HG03196 (cell line): Measurements from ENCODE around the gene DOK6.
"Not testable (repeated sequence)": the region's sequence is repeated elsewhere in the genome, so short reads cannot be mapped to it uniquely, and the experiment has no call there.

Source experiments
- ATAC-seq: cut with Tn5 transposase; IDR thresholded peaks from one replicate; pipeline ENCODE4 v1.9.1; 2021; ENCODE audit not compliant: unreplicated experiment

The DOK6 gene

DNA sequence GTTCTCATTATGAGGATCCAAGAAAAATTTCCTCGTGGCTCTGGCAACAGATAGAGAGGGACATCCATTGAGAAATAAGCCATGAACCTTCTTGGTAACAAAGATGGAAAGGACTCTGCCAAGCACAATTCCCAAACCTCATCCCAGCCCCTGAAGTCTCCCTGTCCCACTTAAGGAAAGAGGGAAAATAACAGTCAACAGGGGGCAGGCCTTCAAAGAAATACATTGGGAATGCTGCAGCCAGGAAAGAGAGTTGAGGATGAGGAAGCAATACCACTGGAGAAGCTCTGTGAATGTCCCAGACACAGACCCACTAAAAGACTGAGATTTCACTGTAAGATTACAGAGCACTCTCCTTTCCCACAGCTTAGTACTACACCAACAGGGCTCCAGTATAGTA, 453.8 kb downstream of the DOK6 start:
- ATAC-seq, result no peak

DNA sequence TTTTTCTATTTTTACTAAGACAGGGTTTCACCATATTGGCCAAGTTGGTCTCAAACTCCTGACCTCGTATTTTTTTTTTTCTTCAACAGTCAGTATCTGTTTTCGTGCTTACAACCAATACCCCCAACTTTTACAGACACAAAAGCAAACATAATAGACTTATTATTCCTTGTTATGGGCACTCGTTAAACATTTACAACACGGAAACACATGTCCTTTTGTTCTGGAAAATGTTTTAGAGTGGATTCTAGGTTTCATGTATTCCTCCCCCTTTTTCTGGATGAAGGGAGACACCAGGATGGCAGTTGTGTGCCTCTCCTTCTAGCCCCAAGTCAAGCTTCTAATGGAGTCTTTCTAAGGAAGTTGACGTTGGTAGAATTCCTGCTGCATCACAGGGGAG, 458.2 kb downstream of the DOK6 start:
- no peak for ATAC-seq

DNA sequence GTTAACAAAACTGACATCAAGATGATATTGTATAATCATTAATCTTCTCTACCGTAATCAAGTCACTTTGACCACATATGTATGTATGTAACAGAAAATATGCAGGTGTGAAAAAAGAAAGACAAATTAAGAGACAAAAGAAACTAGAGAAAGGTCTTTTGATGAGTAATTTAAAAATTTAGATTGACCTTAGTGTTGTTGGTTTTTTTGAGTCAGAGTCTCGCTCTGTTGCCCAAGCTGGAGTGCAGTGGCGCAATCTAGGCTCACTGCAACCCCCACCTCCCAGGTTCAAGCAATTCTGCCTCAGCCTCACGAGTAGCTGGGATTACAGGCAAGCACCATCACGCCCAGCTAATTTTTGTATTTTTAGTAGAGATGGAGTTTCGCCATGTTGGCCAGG, 464.1 kb downstream of the DOK6 start:
- ATAC-seq, result peak; percentile 84

DNA sequence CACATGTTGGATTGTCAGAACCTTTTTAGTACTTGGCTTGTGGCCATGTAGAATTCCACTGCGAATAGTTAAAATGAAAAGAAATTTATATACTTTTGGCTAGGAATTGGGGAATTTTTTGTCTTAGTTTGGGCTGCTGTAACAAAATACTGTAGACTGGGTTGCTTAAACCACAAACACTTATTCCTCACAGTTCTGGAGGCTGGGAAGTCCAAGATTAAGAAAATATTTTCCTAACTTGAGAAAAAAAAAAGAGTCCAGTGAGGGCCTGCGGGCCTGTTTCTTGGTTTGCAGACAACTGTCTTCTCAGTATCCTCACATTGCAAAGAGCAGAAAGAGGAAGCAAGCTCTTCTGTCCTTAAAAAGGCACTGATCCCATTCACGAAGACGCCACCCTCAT, 465.1 kb downstream of the DOK6 start:
- no peak for ATAC-seq

DNA sequence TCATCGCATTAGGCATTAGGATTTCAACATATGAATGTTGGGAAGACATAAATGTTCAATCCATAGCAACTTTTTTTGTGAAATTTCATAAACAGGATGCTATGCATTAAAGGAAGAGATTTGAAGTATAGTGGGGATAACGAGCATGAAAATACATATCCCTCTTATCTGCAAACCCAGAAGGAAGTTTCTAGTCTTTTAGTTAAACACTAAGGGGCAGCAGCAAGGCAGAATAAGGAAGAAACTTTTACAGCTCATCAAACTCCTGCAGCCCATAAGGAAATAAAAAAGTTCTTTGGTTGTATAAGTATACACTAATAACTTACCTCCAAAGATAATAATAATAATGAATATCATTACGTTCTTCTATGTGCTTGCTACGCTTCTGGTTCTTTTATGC, 465.5 kb downstream of the DOK6 start:
- no peak for ATAC-seq

DNA sequence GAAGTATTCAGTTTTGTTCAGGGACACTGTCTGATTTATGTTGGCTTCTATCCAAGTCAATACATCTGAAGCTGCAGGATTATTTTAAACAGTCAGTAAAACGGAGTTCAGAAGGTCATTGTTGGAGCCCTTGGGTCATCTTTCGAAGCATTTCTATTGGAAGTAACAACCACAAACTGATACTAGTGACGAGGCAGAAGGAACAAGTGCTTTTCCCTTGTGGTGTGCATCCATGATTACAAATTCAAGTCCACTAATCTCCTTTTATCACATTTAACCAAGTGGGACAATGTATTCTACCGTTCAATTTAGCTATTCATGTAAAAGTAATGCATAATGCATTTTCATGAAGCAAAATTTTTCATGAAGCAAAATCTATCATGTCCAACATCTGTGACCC, 470.0 kb downstream of the DOK6 start:
- ATAC-seq, result no peak

DNA sequence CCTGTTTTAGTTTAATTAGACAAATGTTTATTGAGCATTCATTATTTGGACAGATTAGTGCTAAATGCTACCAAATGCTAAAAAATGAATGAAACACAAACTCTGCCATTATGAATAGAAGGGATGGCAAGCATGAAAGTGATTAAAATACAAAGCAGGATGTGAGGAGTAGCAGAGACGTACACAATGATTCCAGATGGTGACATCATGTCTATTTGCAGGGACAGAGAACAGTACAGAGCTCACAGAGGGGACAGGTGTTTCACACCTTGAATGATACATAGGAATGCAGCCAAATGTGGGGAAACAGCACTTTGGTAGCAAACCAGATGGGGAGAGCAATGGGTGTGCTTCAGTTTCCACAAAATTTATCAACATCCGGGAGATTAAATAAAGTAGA, 470.7 kb downstream of the DOK6 start:
- no peak for ATAC-seq

DNA sequence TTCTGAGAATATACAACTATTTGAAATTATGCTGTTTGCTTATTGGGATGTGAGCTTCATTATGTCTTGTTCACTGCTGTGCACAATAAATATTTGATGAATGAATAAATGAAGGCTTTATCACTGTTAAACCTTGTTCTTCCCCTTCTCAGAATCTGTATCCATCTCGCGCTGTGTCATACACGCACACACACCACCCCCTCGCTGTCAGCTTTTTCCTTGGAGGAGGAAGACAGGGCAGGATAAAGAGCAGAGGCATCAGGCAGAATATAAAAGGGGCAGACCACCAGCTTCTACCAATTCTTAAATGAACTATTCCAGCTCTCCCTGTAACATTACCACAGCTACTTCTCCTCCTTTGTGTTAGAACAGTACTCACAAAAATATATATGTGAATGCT, 472.0 kb downstream of the DOK6 start:
- no peak for ATAC-seq

DNA sequence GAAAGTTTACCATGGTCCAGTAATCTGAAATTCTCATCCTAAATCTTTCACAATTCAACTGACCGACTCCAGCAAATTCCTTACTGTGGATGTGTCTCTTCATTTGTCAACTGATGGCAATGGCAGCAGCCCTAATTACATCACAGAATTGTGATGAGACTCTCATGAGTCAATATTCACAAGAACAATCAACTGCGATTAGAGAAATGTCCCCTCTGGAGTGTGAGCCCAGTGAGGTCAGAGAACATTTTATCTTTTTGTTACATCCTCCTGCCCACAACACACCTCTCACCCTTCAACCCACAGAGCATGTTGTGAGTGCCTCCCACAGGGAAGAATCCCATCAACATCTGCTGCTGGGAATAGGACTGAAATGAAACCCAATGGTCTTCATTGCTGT, 473.4 kb downstream of the DOK6 start:
- ATAC-seq, result no peak

DNA sequence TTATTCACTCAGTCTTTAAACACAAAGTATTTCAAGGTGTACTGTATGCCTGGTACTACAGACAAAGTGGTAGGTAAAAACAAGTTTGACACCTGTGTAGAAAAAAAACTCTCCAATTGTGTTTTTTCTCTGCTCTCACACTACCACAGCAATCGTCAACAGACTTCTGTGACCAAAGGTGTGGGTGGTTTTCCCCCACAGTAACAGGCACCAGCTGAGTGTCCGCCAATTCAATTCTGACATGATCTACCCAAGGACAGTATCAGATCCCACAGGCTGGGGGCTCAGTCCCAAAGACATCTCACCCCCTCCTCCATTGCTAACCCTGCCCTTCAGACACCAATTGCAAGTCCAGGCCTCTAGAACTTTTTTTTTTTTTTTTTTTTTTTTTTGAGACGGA, 475.8 kb downstream of the DOK6 start:
- no peak for ATAC-seq

DNA sequence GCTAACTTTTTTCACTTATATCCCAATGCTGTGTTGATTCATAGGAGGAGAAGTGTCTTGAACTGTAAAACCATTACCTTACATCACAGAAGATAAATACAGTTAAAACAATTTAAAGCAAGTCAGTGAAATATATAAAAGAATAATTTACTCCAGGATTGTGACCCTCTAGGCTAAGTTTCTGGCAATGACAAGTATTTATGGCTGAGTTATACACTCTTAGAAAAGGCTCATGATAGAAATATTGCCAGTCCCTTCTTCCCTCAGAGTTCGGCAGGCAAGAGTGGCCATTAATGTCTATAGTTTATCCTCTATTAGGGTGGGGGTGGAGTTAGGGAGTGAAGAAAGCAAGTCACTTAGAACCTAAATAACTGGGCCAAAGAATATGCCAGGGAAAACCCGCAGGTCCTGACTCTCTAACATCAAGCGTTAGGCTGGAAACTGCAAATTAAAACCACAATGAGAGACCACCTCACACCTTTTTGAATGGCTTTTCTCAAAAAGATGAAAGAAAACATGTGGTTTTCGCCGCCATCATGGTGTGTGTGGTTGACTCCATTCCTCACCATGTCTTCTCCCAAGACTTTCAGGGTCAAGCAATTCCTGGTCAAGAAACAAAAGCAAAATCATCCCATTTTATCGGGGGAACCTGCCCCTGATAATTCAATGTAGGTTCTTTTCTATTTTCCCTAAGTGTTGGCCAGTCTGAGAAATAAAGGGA, 477.7 kb downstream of the DOK6 start:
- no peak for ATAC-seq

DNA sequence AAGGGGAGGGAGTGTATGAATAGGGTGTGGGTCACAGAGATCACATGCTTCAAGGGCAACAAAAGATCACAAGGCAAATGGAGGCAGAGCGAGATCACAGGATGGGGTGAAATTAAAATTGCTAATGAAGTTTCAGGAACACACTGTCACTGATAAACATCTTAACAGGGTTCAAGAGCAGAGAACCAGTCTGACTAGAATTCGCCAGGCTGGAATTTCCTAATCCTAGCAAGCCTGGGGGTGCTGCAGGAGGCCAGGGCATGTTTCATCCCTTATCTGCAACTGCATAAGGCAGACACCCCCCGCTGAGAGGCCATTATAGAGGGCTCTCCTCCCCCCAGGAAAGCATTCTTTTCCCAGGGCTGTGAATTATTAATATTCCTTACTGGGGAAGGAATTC, 478.4 kb downstream of the DOK6 start:
- not testable (repeated sequence) for ATAC-seq

DNA sequence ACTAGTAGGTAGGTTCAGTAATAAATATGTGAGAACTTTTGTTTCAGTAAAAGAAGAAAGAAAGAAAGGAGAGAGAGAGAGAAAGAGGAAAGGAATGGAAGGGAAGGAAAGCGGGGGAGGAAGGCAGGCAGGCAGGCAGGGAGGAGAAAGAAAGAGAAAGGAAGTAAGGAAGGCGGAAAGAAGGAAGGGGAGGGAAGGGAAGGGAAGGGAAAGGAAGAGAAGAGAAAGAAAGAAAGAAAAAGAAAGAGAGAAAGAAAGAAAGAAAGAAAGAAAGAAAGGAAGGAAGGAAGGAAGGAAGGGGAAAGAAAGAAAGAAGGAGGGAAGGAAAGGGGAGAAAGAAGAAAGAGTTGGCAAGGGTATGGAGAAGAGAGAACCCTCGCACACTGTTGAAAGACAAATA, 479.4 kb downstream of the DOK6 start:
- ATAC-seq, result no peak

DNA sequence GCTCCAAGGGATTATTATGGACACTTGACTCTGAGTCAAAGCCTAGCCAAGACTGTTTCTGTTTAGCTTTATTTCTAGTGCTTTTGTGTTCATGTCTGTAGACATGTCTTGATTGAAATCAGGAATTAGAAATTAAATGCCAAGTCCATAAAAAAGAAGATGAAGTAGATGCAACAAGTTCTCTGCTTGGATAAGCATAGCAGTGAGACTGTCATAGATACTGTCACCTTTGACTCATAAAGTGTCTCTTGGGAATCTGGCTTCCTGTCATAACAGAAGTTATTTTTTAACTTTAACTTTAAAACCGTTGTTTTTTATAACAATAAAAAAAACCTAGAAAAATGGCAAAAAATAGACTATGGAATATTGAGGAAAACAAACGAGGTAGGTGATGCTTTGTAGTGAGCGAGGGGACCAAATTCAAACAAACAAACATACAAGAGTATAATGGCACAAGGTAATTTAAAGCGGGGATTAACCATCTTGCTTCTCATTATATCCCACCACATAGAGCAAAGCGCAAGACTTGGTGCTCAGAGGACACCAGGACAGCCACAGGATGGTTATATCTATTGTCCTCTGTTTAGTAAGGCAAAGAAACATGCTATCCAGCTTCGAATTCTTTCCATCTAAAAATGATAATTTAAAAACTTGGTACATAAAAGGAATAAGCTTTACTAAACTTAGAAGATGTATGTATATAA, 482.4 kb downstream of the DOK6 start:
- peak; percentile 41 for ATAC-seq

DNA sequence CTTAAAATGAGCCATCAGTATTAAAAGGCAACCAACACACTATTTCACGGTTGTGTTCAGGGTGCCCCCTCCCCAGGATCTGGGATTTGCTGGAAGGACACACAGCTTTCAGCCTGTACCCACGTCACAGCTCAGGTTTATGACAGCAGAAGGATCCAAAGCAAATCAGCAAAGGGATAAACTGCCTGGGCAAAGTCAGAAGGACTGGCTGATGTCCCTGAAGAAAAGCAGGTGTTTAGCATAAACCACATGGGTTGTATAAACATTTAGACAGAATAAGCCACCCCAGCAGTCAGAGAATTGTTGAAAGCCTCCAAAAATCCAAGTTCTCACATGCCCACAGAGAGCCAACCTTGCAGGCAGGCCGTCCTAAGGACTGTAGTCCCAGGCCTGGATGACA, 483.1 kb downstream of the DOK6 start:
- no peak for ATAC-seq

DNA sequence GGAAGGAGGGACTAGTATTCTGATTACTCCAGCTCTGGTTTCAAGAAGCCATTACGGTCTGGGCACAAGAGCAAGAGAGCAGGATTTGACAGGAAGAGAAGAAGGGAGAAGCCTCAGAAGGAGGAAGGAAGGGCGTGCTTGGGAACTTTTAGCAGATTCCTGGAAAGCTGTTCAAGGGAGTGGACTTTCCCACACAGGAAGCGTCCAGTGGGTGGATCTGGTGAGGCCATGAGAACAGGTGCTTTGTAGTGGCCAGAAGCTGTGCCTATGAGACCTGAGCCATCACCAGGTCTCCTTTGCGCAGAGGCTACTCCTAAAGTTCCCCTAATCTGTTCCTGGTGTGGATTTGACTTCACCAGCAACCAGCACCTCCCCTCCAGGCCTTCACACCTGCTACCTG, 484.7 kb downstream of the DOK6 start:
- no peak for ATAC-seq

DNA sequence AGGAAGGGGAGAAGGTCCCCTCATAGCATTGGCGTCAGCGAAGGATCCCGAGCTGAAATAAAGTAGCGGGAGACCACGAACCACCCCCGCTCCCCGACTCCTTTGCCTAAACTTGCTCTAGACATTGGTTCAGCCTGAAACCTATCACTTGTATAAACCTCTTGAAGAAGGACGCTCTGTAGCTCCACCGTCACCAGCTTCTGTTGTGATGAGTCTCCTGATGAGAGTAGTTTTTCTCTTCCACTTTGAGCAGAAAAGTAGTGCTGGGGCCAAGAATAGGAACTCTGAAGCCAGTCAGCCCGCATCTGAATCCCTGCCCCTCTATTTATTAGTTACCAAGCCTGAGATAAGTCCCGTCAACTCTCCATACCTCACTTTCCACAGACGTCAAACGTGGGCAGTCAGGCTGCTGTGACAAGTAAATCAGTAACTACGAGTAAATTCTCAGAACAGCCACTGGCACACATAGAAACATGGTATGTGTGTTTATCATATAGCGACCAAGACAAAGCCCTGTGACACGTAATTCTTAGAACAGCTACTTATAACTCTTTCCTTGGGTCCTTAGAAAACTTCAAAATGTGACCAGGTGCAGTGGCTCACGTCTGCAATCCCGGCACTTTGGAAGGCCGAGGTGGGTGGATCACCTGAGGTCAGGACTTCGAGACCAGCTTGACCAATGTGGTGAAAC, 485.3 kb downstream of the DOK6 start:
- ATAC-seq, result peak; percentile 82

DNA sequence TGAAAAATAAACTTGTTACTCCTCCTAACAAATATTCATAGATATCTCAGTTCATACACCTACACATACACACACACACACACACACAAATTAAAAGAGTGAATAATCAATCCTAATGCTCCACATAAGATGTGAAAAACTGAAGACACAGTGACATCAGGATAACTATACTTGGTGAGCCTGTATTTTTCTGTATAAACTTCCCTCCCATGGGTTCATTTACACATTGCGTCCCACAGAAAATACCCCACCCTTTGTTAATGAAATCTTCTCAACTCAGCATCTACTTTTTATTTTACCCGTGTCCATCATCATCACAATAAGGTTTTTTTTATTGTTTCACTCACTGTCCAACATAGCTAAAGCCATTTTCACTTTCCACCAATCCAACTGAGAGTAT, 486.6 kb downstream of the DOK6 start:
- no peak for ATAC-seq

DNA sequence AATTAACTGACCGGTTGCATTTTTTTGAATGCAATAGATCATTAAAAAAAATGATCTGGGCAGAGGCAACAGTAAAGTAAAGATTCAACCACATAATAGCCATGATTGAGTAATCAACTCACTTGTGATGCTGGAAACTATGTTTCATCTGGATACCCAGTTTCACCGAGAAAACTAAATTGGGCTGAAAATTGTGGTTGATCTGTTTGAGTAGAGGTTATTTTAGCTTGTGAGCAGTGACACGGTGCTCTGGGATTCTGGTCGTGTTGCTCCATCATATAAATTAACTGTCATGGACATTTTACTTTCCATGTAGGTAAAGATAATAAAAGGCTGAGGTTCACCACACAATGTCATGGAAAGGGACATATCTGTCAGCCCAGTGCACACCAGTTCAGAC, 488.3 kb downstream of the DOK6 start:
- ATAC-seq, result no peak

DNA sequence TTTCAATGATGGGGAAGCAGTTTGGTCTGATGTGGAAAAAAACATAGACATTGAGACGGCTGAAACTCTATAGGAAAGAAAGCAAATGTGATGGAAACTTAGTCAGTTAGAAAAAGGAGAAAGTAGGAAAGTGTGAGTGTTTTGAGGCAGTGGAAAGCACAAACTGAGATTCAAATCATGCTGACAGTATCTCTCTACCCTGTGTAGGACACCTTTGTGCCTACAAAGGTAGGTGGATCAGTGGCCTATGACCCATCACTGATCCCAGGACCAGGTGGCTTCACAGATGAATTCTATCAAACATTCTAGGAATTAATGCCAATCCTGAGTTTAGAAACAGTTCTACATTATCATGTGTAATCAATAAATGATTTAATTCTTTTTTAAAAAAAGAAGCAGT, 489.9 kb downstream of the DOK6 start:
- no peak for ATAC-seq

DNA sequence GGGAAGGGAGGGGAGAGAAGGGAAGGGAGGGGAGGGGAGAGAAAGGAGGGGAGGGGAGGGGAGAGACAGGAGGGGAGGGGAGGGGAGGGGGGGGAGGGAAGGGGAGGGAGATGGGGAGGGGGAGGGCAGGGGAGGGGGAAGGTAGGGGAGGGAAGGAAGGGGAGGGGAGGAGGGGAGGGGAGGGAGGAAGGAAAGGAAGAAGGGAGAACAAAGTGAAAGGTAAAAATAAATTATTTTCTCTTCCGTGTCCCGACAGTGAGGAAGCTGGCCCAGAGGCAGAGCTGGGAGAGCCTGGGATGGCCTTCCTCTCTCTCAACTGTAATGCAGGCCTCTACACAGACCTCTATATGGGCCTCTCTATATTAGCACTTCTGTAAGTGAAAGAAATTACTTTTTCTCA, 493.8 kb downstream of the DOK6 start:
- ATAC-seq, result no peak
